H9 (cell line): ENCODE measurements around the gene KDSR. TPM values are rescaled to one million over a fixed set of nuclear protein-coding genes. Genes with fewer than 3 reads are reported as not detected.

ENCODE experiments used
- DNase-seq: peaks from one replicate; pipeline ENCODE4 v3.0.0-alpha.2; 2017
- H2AFZ ChIP-seq: one replicate; pipeline ENCODE4 v1.6.1; 2013; ENCODE audit warnings: mild to moderate bottlenecking, low read length, control low read depth, moderate library complexity
- H2AK5ac ChIP-seq: 2 replicates; pipeline ENCODE4 v1.6.1; 2013; ENCODE audit warnings: low read length, control low read depth, mixed read lengths; ENCODE audit not compliant: insufficient read length
- H2BK120ac ChIP-seq: one replicate; pipeline ENCODE4 v1.6.1; 2013; ENCODE audit warnings: low read depth, mild to moderate bottlenecking, low read length, control low read depth, inconsistent platforms; ENCODE audit not compliant: poor library complexity, severe bottlenecking
- H2BK12ac ChIP-seq: 2 replicates; pipeline ENCODE4 v1.6.1; 2013; ENCODE audit warnings: low read length, control low read depth, mixed read lengths, low read depth; ENCODE audit not compliant: insufficient read length
- H2BK15ac ChIP-seq: 2 replicates; pipeline ENCODE4 v1.6.1; 2013; ENCODE audit warnings: low read depth, low read length, control low read depth
- H2BK20ac ChIP-seq: one replicate; pipeline ENCODE4 v1.6.1; 2013; ENCODE audit warnings: low read depth, mild to moderate bottlenecking, low read length, control low read depth, inconsistent platforms; ENCODE audit not compliant: poor library complexity, severe bottlenecking
- H2BK5ac ChIP-seq: 2 replicates; pipeline ENCODE4 v1.6.1; 2013; ENCODE audit warnings: low read length, control low read depth, mixed read lengths; ENCODE audit not compliant: insufficient read length
- H3K14ac ChIP-seq: 2 replicates; pipeline ENCODE4 v1.6.1; 2013; ENCODE audit warnings: low read length, control low read depth; ENCODE audit not compliant: insufficient read depth
- H3K18ac ChIP-seq: 2 replicates; pipeline ENCODE4 v1.6.1; 2013; ENCODE audit warnings: low read depth, mild to moderate bottlenecking, mixed read lengths, low read length, control low read depth; ENCODE audit not compliant: insufficient read length
- H3K23ac ChIP-seq: 2 replicates; pipeline ENCODE4 v1.6.1; 2013; ENCODE audit warnings: low read length, control low read depth, mixed read lengths, low read depth; ENCODE audit not compliant: insufficient read length
- H3K23me2 ChIP-seq: 2 replicates; pipeline ENCODE4 v1.6.1; 2013; ENCODE audit warnings: low read depth, mild to moderate bottlenecking, mixed read lengths, low read length, control low read depth; ENCODE audit not compliant: insufficient read length, poor library complexity, severe bottlenecking
- H3K27ac ChIP-seq: 2 replicates; pipeline ENCODE4 v1.5.1; 2013; ENCODE audit warnings: low read length, control low read depth, mixed read lengths, low read depth; ENCODE audit not compliant: insufficient read length
- H3K27me3 ChIP-seq: 2 replicates; pipeline ENCODE4 v1.6.1; 2013; ENCODE audit warnings: low read length, control low read depth, inconsistent platforms; ENCODE audit not compliant: insufficient read depth
- H3K4ac ChIP-seq: 2 replicates; pipeline ENCODE4 v1.6.1; 2013; ENCODE audit warnings: low read depth, mild to moderate bottlenecking, control low read depth, inconsistent platforms, low read length, moderate library complexity
- H3K4me1 ChIP-seq: 2 replicates; pipeline ENCODE4 v1.6.1; 2013; ENCODE audit warnings: low read length, control low read depth, inconsistent platforms; ENCODE audit not compliant: insufficient read depth
- H3K4me2 ChIP-seq: 2 replicates; pipeline ENCODE4 v1.6.1; 2013; ENCODE audit warnings: low read length, control low read depth, mixed read lengths; ENCODE audit not compliant: insufficient read length, insufficient read depth
- H3K56ac ChIP-seq: 2 replicates; pipeline ENCODE4 v1.6.1; 2013; ENCODE audit warnings: low read depth, mild to moderate bottlenecking, mixed read lengths, low read length, control low read depth; ENCODE audit not compliant: insufficient read length
- H3K79me1 ChIP-seq: 2 replicates; pipeline ENCODE4 v1.6.1; 2013; ENCODE audit warnings: low read depth, mild to moderate bottlenecking, moderate library complexity, low read length, control low read depth, inconsistent platforms; ENCODE audit not compliant: insufficient read depth, poor library complexity, severe bottlenecking
- H3K79me2 ChIP-seq: 2 replicates; pipeline ENCODE4 v1.6.1; 2013; ENCODE audit warnings: low read length, control low read depth, inconsistent platforms; ENCODE audit not compliant: insufficient read depth
- H3K9ac ChIP-seq: 2 replicates; pipeline ENCODE4 v1.6.1; 2013; ENCODE audit warnings: low read length, control low read depth, mixed read lengths; ENCODE audit not compliant: insufficient read length; ENCODE audit errors: extremely low read depth
- H3K9me3 ChIP-seq: one replicate; pipeline ENCODE4 v1.6.1; 2013; ENCODE audit warnings: low read depth, low read length, inconsistent platforms; ENCODE audit not compliant: control insufficient read depth
- H3T11ph ChIP-seq: one replicate; pipeline ENCODE4 v1.6.1; 2013; ENCODE audit warnings: mild to moderate bottlenecking, low read length, control low read depth, inconsistent platforms
- H4K20me1 ChIP-seq: one replicate; pipeline ENCODE4 v1.6.1; 2013; ENCODE audit not compliant: control insufficient read depth, insufficient read length, insufficient read depth
- H4K5ac ChIP-seq: 2 replicates; pipeline ENCODE4 v1.6.1; 2013; ENCODE audit warnings: low read depth, mild to moderate bottlenecking, mixed read lengths, low read length, control low read depth; ENCODE audit not compliant: insufficient read length
- H4K8ac ChIP-seq: replicated peaks from 2 replicates; pipeline ENCODE4 v1.6.1; 2013; ENCODE audit warnings: low read length, control low read depth, mixed read lengths, low read depth; ENCODE audit not compliant: insufficient read length
- H4K91ac ChIP-seq: 2 replicates; pipeline ENCODE4 v1.6.1; 2013; ENCODE audit warnings: low read depth, mild to moderate bottlenecking, moderate library complexity, mixed read lengths, low read length, control low read depth; ENCODE audit not compliant: insufficient read length
- H3K27ac Mint-ChIP-seq, 3 experiments: 2 replicates in 2 of 3; 3 replicates in 1 of 3; pipeline ENCODE4 v1.8.0; 2020 to 2021; ENCODE audit warnings: mixed read lengths in 3 of 3, mild to moderate bottlenecking in 1 of 3, moderate library complexity in 1 of 3
- H3K27me3 Mint-ChIP-seq: 2 replicates; pipeline ENCODE4 v1.8.0; 2021; ENCODE audit warnings: low read depth, mild to moderate bottlenecking, moderate library complexity, mixed read lengths
- H3K36me3 Mint-ChIP-seq, 3 experiments: 2 replicates in 2 of 3; 3 replicates in 1 of 3; pipeline ENCODE4 v1.8.0; 2020 to 2021; ENCODE audit warnings: low read depth in 3 of 3, mixed read lengths in 3 of 3; ENCODE audit not compliant: insufficient read depth in 1 of 3
- H3K4me1 Mint-ChIP-seq, 2 experiments: 2 replicates each; pipeline ENCODE4 v1.8.0; 2020; ENCODE audit warnings: mixed read lengths in 2 of 2
- H3K4me3 Mint-ChIP-seq, 2 experiments: 2 replicates in 1 of 2; 3 replicates in 1 of 2; pipeline ENCODE4 v1.8.0; 2020 to 2021; ENCODE audit warnings: mild to moderate bottlenecking in 2 of 2, mixed read lengths in 2 of 2, moderate library complexity in 1 of 2
- H3K9me3 Mint-ChIP-seq, 2 experiments: 2 replicates in 1 of 2; 3 replicates in 1 of 2; pipeline ENCODE4 v1.8.0; 2020; ENCODE audit warnings: mild to moderate bottlenecking in 2 of 2, mixed read lengths in 2 of 2, moderate library complexity in 1 of 2
- CTCF ChIP-seq: fragments of 200-600 bp; sonication (generic); conservative IDR thresholded peaks from 3 replicates; pipeline ENCODE4 v1.8.0; 2021; ENCODE audit warnings: antibody characterized with exemption, mild to moderate bottlenecking
- WGBS: extraction: QIAGEN DNeasy Blood & Tissue Kit; methylation state at CpG from one replicate; pipeline ENCODE4 v1.1.7; 2013; ENCODE audit warnings: missing lambda C conversion rate, low lambda C conversion rate, mixed read lengths; ENCODE audit not compliant: insufficient read length; ENCODE audit errors: extremely low coverage; 5-methylcytosine and 5-hydroxymethylcytosine counted together
- total RNA-seq: library from RNA; stranded (reverse); gene quantifications from 2 replicates; pipeline ENCODE4 v1.2.1, GENCODE V29; 2021

KDSR gene
- total RNA-seq, 1 experiment from 2014 or later = 58.5 TPM

- DNase-seq = peak; percentile 51
- H2BK5ac ChIP-seq = no peak overlapping the region
- Mint-ChIP-seq H3K4me1 (peaks cover 17 to 22% of the 10 kb centered on the region in 2 experiments), H3K4me3 (no peak overlapping the region; a peak in 1 of 5 replicates), H3K9me3 (no peaks in the 10 kb centered on the region), H3K36me3 (peaks cover 21 to 80% (median 70%) of the 10 kb centered on the region in 3 experiments; a peak in 6 of 7 replicates), H3K27ac (peak overlapping the region in 2 of 3 experiments; percentile 84 to 92; a peak in 4 of 7 replicates), H3K27me3 (no peaks in the 10 kb centered on the region)
- WGBS = no CpG with 5 or more reads among the region's 4 CpGs
- no peak overlapping the region for H4K91ac ChIP-seq
- no peak overlapping the region for H2AFZ ChIP-seq
- H3K4ac ChIP-seq = no peak overlapping the region
- H3K56ac ChIP-seq = no peak overlapping the region
- H3K9me3 ChIP-seq = no peaks in the 10 kb centered on the region
- H3K27ac ChIP-seq = no peak overlapping the region
- no peak overlapping the region for H2BK120ac ChIP-seq
- no peak overlapping the region for H3T11ph ChIP-seq
- H4K20me1 ChIP-seq = no peaks in the 10 kb centered on the region
- no peak overlapping the region for H2BK15ac ChIP-seq
- H2BK12ac ChIP-seq = no peak overlapping the region
- H3K23me2 ChIP-seq = no peaks in the 10 kb centered on the region
- H4K5ac ChIP-seq = no peak overlapping the region
- H3K9ac ChIP-seq = no peak overlapping the region
- no peak overlapping the region for H2BK20ac ChIP-seq
- no peaks in the 10 kb centered on the region for H3K4me1 ChIP-seq
- no peak overlapping the region for H3K4me2 ChIP-seq
- peak; percentile 87 for TF ChIP-seq CTCF
- H3K79me1 ChIP-seq = no peaks in the 10 kb centered on the region
- no peak overlapping the region for H4K8ac ChIP-seq
- H2AK5ac ChIP-seq = no peak overlapping the region
- H3K79me2 ChIP-seq = no peaks in the 10 kb centered on the region
- no peak overlapping the region for H3K14ac ChIP-seq
- no peaks in the 10 kb centered on the region for H3K27me3 ChIP-seq
- H3K23ac ChIP-seq = no peak overlapping the region
- H3K18ac ChIP-seq = no peak overlapping the region
Measured at GRCh38 chr18:63339920-63340484, 27.0 kb downstream of the KDSR start.
